ENCODE measurements around the gene SLC39A6.
"Not testable (repeated sequence)": the region's sequence is repeated elsewhere in the genome, so short reads cannot be mapped to it uniquely, and the experiment has no call there.

Gene SLC39A6

GRCh38 chr18:36129300-36130038 lies at the start of gene SLC39A6, which contains the start of gene ELP2:
SLC39A6 (minus strand) TSS chr18:36129340; CDS start chr18:36127007, 2,333 bp downstream.
ELP2 (plus strand) TSS chr18:36129899; CDS start chr18:36129934, 35 bp downstream.
- Mint-ChIP-seq H3K4me1 (peaks cover 59% of the 10 kb centered on the region), H3K4me3 (peak within 1 kb of the TSS; percentile 95), H3K27ac (ENCODE audit: low read depth) (peak within 1 kb of the TSS; percentile 96), H3K9me3 (no peaks in the 10 kb centered on the region), H3K27me3 (no peaks in the 10 kb centered on the region), H3K36me3 (ENCODE audit: insufficient read depth) (peaks cover 26% of the 10 kb centered on the region)
- DNase-seq (ENCODE audit: low spot score in 2 of 2) (peak; percentile 91 to 96), ATAC-seq (replicated peaks; ENCODE audit: extremely low read depth, poor library complexity, severe bottlenecking) (peak; percentile 92)

- Mint-ChIP-seq H3K9me3 (no peaks in the 10 kb centered on the region), H3K27ac (ENCODE audit: low read depth) (no peak overlapping the region), H3K4me1 (peaks cover 7% of the 10 kb centered on the region), H3K36me3 (ENCODE audit: insufficient read depth) (peaks cover 24% of the 10 kb centered on the region), H3K27me3 (no peaks in the 10 kb centered on the region), H3K4me3 (no peak overlapping the region)
- DNase-seq (ENCODE audit: low spot score in 2 of 2) (no peak), ATAC-seq (replicated peaks; ENCODE audit: extremely low read depth, poor library complexity, severe bottlenecking) (no peak)
Measured at GRCh38 chr18:36177913-36178312, 48.8 kb upstream of the SLC39A6 start.

- no peak overlapping the region for H3K4me3 Mint-ChIP-seq
- H3K4me1 Mint-ChIP-seq = peaks cover 7% of the 10 kb centered on the region
- no peak overlapping the region for H3K27ac Mint-ChIP-seq (ENCODE audit: low read depth)
- ATAC-seq (replicated peaks; ENCODE audit: extremely low read depth, poor library complexity, severe bottlenecking) (no peak), DNase-seq (ENCODE audit: low spot score in 2 of 2) (no peak)
- no peaks in the 10 kb centered on the region for H3K9me3 Mint-ChIP-seq
- peaks cover 28% of the 10 kb centered on the region for H3K36me3 Mint-ChIP-seq (ENCODE audit: insufficient read depth)
- no peaks in the 10 kb centered on the region for H3K27me3 Mint-ChIP-seq
Measured at GRCh38 chr18:36176711-36177110, 47.6 kb upstream of the SLC39A6 start.

GRCh38 chr18:36176177-36176584 lies 47.0 kb upstream of the SLC39A6 start:
- Mint-ChIP-seq H3K27me3 (no peaks in the 10 kb centered on the region), H3K27ac (ENCODE audit: low read depth) (no peak overlapping the region), H3K4me1 (peaks cover 7% of the 10 kb centered on the region), H3K36me3 (ENCODE audit: insufficient read depth) (peaks cover 31% of the 10 kb centered on the region), H3K4me3 (no peak overlapping the region), H3K9me3 (no peaks in the 10 kb centered on the region)
- DNase-seq (ENCODE audit: low spot score in 2 of 2) = no peak
- ATAC-seq (replicated peaks; ENCODE audit: extremely low read depth, poor library complexity, severe bottlenecking) = no peak

- Mint-ChIP-seq H3K27me3 (no peaks in the 10 kb centered on the region), H3K27ac (ENCODE audit: low read depth) (peak overlapping the region; percentile 7), H3K4me1 (peaks cover 7% of the 10 kb centered on the region), H3K36me3 (ENCODE audit: insufficient read depth) (peaks cover 35% of the 10 kb centered on the region), H3K4me3 (no peak overlapping the region), H3K9me3 (no peaks in the 10 kb centered on the region)
- DNase-seq (ENCODE audit: low spot score in 2 of 2) (no peak), ATAC-seq (replicated peaks; ENCODE audit: extremely low read depth, poor library complexity, severe bottlenecking) (no peak)
Measured at GRCh38 chr18:36175481-36175880, 46.3 kb upstream of the SLC39A6 start.

GRCh38 chr18:36169938-36170337 lies 40.8 kb upstream of the SLC39A6 start:
- H3K4me1 Mint-ChIP-seq = no peaks in the 10 kb centered on the region
- no peaks in the 10 kb centered on the region for H3K27me3 Mint-ChIP-seq
- no peaks in the 10 kb centered on the region for H3K9me3 Mint-ChIP-seq
- H3K27ac Mint-ChIP-seq (ENCODE audit: low read depth) = no peak overlapping the region
- DNase-seq (ENCODE audit: low spot score in 2 of 2) (no peak), ATAC-seq (replicated peaks; ENCODE audit: extremely low read depth, poor library complexity, severe bottlenecking) (no peak)
- peaks cover 53% of the 10 kb centered on the region for H3K36me3 Mint-ChIP-seq (ENCODE audit: insufficient read depth)
- H3K4me3 Mint-ChIP-seq = no peak overlapping the region

GRCh38 chr18:36168296-36168695 lies 39.2 kb upstream of the SLC39A6 start:
- H3K4me3 Mint-ChIP-seq = not testable (repeated sequence)
- H3K27ac Mint-ChIP-seq (ENCODE audit: low read depth) = peak overlapping the region; percentile 78
- peaks cover 52% of the 10 kb centered on the region for H3K36me3 Mint-ChIP-seq (ENCODE audit: insufficient read depth)

GRCh38 chr18:36167692-36168218 lies 38.6 kb upstream of the SLC39A6 start:
- ATAC-seq (replicated peaks; ENCODE audit: extremely low read depth, poor library complexity, severe bottlenecking) (no peak), DNase-seq (ENCODE audit: low spot score in 2 of 2) (no peak)
- Mint-ChIP-seq H3K27ac (ENCODE audit: low read depth) (peak overlapping the region; percentile 78), H3K4me3 (no peak overlapping the region), H3K9me3 (no peaks in the 10 kb centered on the region), H3K4me1 (no peaks in the 10 kb centered on the region), H3K27me3 (no peaks in the 10 kb centered on the region), H3K36me3 (ENCODE audit: insufficient read depth) (peaks cover 54% of the 10 kb centered on the region)

More at GRCh38 chr18:36168296-36168695, 39.2 kb upstream of the SLC39A6 start:
- not testable (repeated sequence) for DNase-seq (ENCODE audit: low spot score in 2 of 2); H3K9me3 Mint-ChIP-seq; ATAC-seq (replicated peaks; ENCODE audit: extremely low read depth, poor library complexity, severe bottlenecking); H3K4me1 Mint-ChIP-seq; H3K27me3 Mint-ChIP-seq

- Mint-ChIP-seq H3K36me3 (ENCODE audit: insufficient read depth) (peaks cover 62% of the 10 kb centered on the region), H3K9me3 (no peaks in the 10 kb centered on the region), H3K4me3 (no peak overlapping the region), H3K27ac (ENCODE audit: low read depth) (no peak overlapping the region), H3K4me1 (peaks cover 6% of the 10 kb centered on the region), H3K27me3 (no peaks in the 10 kb centered on the region)
- DNase-seq (ENCODE audit: low spot score in 2 of 2) (no peak), ATAC-seq (replicated peaks; ENCODE audit: extremely low read depth, poor library complexity, severe bottlenecking) (no peak)
Measured at GRCh38 chr18:36162981-36163380, 33.8 kb upstream of the SLC39A6 start.

- DNase-seq (ENCODE audit: low spot score in 2 of 2) = no peak
- H3K27me3 Mint-ChIP-seq = no peaks in the 10 kb centered on the region
- H3K4me3 Mint-ChIP-seq = no peak overlapping the region
- peaks cover 19% of the 10 kb centered on the region for H3K4me1 Mint-ChIP-seq
- no peaks in the 10 kb centered on the region for H3K9me3 Mint-ChIP-seq
- H3K36me3 Mint-ChIP-seq (ENCODE audit: insufficient read depth) = peaks cover 62% of the 10 kb centered on the region
- H3K27ac Mint-ChIP-seq (ENCODE audit: low read depth) = peak overlapping the region; percentile 60
- no peak for ATAC-seq (replicated peaks; ENCODE audit: extremely low read depth, poor library complexity, severe bottlenecking)
Measured at GRCh38 chr18:36160959-36161371, 31.8 kb upstream of the SLC39A6 start.

- H3K36me3 Mint-ChIP-seq (ENCODE audit: insufficient read depth) = peaks cover 58% of the 10 kb centered on the region
- H3K27ac Mint-ChIP-seq (ENCODE audit: low read depth) = no peak overlapping the region
- H3K27me3 Mint-ChIP-seq = no peaks in the 10 kb centered on the region
- ATAC-seq (replicated peaks; ENCODE audit: extremely low read depth, poor library complexity, severe bottlenecking) (no peak), DNase-seq (ENCODE audit: low spot score in 2 of 2) (no peak)
- H3K4me1 Mint-ChIP-seq = peaks cover 24% of the 10 kb centered on the region
- no peaks in the 10 kb centered on the region for H3K9me3 Mint-ChIP-seq
- H3K4me3 Mint-ChIP-seq = no peak overlapping the region
Measured at GRCh38 chr18:36158266-36158867, 29.2 kb upstream of the SLC39A6 start.

GRCh38 chr18:36157441-36157840 lies 28.3 kb upstream of the SLC39A6 start:
- H3K27ac Mint-ChIP-seq (ENCODE audit: low read depth) = peak overlapping the region; percentile 2

More at GRCh38 chr18:36157441-36157840, 28.3 kb upstream of the SLC39A6 start:
- no peak for DNase-seq (ENCODE audit: low spot score in 2 of 2)
- ATAC-seq (replicated peaks; ENCODE audit: extremely low read depth, poor library complexity, severe bottlenecking) = no peak
- H3K9me3 Mint-ChIP-seq = no peaks in the 10 kb centered on the region
- H3K36me3 Mint-ChIP-seq (ENCODE audit: insufficient read depth) = peaks cover 61% of the 10 kb centered on the region
- no peaks in the 10 kb centered on the region for H3K27me3 Mint-ChIP-seq
- peaks cover 24% of the 10 kb centered on the region for H3K4me1 Mint-ChIP-seq
- no peak overlapping the region for H3K4me3 Mint-ChIP-seq

Data from central memory CD8-positive, alpha-beta T cell (primary cell).